IgD-negative memory B cell (primary cell): Measurements from ENCODE around the gene IGSF6. TPM values are rescaled to one million over a fixed set of nuclear protein-coding genes. Genes with fewer than 3 reads are reported as not detected.
"Not testable (repeated sequence)": the region's sequence is repeated elsewhere in the genome, so short reads cannot be mapped to it uniquely, and the experiment has no call there.

ENCODE experiments used
- H3K27ac Mint-ChIP-seq, 3 donors: one replicate each; pipeline ENCODE4 v1.8.0; 2020 to 2022; ENCODE audit warnings: mild to moderate bottlenecking in 3 of 3, mixed read lengths in 3 of 3, moderate library complexity in 1 of 3
- H3K27me3 Mint-ChIP-seq: one replicate; pipeline ENCODE4 v1.8.0; 2021; ENCODE audit warnings: mixed read lengths
- H3K36me3 Mint-ChIP-seq: one replicate; pipeline ENCODE4 v1.8.0; 2020; ENCODE audit warnings: mild to moderate bottlenecking, mixed read lengths
- H3K4me1 Mint-ChIP-seq, 3 donors: one replicate each; pipeline ENCODE4 v1.8.0; 2020 to 2022; ENCODE audit warnings: mixed read lengths in 3 of 3, mild to moderate bottlenecking in 1 of 3
- H3K4me3 Mint-ChIP-seq, 4 donors: one replicate each; pipeline ENCODE4 v1.8.0; 2020 to 2022; ENCODE audit warnings: mild to moderate bottlenecking in 4 of 4, mixed read lengths in 4 of 4, moderate library complexity in 3 of 4
- H3K9me3 Mint-ChIP-seq, 3 donors: one replicate each; pipeline ENCODE4 v1.8.0; 2020 to 2021; ENCODE audit warnings: mixed read lengths in 3 of 3, mild to moderate bottlenecking in 1 of 3
- polyA plus RNA-seq: library from polyadenylated mRNA; unstranded; fragments of 300-500 nt; fragmentation: Illumina TruSeq; gene quantifications from one replicate; pipeline ENCODE4 v1.2.3, GENCODE V29; 2021

The IGSF6 gene
- polyA plus RNA-seq, 1 donor from 2014 or later, result 0.31 TPM

DNA sequence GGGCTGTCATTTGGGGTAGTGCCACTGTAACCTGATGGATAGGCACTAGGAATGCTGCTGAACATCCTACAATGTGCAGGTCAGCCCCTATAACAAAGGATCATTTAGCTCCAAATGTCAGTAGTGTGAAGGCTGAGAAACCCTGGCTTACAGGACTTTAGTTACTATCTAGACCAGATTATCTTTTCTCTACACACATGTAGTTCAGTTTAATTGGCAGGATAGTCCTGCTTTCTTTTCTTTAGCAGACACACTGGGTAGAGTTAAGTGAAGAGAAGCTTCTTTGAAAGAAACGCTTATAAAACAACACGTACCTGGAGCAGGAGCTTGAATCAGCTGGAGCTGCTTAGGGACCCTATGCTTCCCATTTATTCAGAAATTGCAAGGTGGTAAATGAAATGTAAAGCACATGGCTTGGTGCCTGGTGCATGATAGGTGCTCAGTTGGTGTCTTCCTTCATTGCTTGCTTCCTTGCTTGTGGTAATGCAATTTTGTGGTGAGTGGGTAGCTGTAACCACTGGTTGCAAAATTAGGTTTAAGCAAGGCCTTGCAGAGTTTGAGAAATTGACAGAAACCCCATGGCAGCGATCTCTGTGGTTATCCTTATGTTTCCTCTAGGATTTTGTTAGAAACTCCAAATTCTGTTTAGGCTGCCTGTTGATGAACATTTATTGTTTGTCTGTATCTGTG, 43.6 kb downstream of the IGSF6 start:
- Mint-ChIP-seq H3K27ac (no peak overlapping the region), H3K4me3 (no peak overlapping the region), H3K27me3 (no peaks in the 10 kb centered on the region), H3K4me1 (peaks cover 35 to 47% (median 39%) of the 10 kb centered on the region in 3 donors), H3K9me3 (no peaks in the 10 kb centered on the region), H3K36me3 (peaks cover 7% of the 10 kb centered on the region)

DNA sequence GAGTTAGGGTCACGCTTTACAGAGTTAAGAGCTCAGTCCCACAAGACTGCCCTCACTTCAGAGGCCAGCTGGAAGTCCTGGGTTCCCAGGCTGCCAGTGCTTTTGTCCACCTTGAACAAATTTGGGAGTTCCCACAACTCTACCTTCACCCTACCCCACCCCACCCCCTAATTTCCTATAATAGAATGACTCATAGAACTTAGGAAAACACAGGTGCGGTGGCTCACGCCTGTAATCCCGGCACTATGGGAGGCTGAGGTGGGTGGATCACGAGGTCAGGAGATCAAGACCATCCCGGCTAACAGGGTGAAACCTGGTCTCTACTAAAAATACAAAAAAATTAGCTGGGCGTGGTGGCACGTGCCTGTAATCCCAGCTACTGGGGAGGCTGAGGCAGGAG, 46.6 kb downstream of the IGSF6 start:
- H3K27me3 Mint-ChIP-seq, H3K9me3 Mint-ChIP-seq, H3K27ac Mint-ChIP-seq, H3K36me3 Mint-ChIP-seq, H3K4me3 Mint-ChIP-seq: not testable (repeated sequence)
- H3K4me1 Mint-ChIP-seq, result peaks cover 34 to 51% (median 38%) of the 10 kb centered on the region in 3 donors

DNA sequence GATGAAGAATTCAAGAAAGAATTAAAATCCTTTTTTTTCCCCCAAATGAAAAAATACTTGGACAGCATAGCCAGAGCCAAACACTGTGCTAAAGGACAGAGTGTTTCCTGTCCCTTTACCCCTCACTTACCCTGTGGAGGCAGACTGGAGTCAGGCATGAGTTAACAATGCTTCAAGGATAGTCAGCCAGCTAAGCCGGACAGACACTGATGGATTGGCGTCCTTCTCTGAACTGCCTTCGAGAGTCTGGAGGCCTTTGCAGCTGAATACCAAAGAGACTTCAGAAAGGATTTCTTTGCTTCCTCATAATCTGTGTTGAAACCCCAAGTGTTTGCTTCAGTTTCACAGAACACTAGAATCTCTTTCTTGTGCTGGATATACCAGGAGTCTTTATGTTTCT, 48.5 kb downstream of the IGSF6 start:
- H3K36me3 Mint-ChIP-seq, result no peaks in the 10 kb centered on the region
- peak overlapping the region in 2 of 3 donors; percentile 16 to 27 for H3K27ac Mint-ChIP-seq
- H3K4me3 Mint-ChIP-seq, result peak overlapping the region in 1 of 4 donors; percentile 43
- H3K27me3 Mint-ChIP-seq, result no peaks in the 10 kb centered on the region
- no peaks in the 10 kb centered on the region for H3K9me3 Mint-ChIP-seq
- H3K4me1 Mint-ChIP-seq, result peaks cover 25 to 45% (median 31%) of the 10 kb centered on the region in 3 donors

DNA sequence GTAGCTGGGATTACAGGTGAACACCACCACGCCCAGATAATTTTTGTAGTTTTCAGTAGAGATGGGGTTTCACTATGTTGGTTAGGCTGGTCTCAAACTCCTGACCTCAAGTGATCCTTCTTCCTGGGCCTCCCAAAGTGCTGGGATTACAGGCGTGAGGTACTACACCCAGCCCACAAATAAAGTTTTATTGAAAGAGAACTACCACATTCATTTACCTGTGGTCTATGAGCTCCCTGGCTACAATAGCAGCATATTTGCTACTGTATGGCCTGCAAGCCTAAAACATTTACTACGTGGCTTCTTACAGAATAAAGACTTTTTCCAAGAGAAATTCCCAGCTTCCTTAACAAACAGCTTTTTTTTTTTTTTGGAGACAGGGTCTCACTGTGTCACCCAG, 49.6 kb downstream of the IGSF6 start:
- H3K4me3 Mint-ChIP-seq, result peak overlapping the region in 1 of 4 donors; percentile 43
- H3K4me1 Mint-ChIP-seq, result peaks cover 30 to 47% (median 31%) of the 10 kb centered on the region in 3 donors
- no peaks in the 10 kb centered on the region for H3K27me3 Mint-ChIP-seq
- H3K27ac Mint-ChIP-seq, result no peak overlapping the region
- H3K9me3 Mint-ChIP-seq, result no peaks in the 10 kb centered on the region
- no peaks in the 10 kb centered on the region for H3K36me3 Mint-ChIP-seq

DNA sequence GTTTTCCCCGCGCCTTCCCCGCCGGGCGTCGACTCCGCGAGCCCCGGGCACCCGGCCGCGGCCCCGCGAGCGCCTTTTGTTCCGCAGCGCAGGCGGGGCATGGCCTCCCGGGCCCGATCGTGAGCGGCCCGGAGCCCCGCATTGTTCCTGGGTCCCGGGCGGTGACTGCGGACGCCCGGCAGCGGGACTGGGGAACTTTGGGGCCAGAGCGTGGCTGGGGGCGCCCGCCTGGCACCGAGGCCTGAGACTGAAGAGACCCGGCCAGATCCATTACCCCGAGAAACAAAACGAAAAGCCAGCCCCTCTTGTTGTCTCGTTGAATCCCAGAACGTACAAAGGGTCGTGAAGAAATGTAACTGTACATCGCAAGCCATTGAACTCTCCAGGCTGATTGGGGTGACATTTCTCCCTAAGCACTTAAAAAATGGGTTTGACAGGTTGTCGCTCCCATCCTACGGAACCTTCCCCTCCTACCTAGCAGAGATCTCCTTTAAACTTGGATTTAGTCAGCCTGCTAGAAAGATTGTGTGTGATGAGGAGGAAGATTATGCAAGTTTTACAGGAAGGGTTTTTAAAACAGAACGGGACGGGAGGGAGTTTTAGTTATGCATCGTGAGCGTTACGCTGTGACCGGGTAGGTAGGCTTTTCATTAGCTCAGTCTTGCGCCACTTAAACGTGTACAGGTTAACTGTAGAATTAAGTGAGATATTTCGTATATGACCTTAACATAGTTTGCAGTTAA, 52.2 kb downstream of the IGSF6 start:
- peak overlapping the region; percentile 83 to 99 (median 98) for H3K27ac Mint-ChIP-seq
- no peaks in the 10 kb centered on the region for H3K9me3 Mint-ChIP-seq
- peak overlapping the region; percentile 86 to 99 (median 96) for H3K4me3 Mint-ChIP-seq
- no peaks in the 10 kb centered on the region for H3K36me3 Mint-ChIP-seq
- no peaks in the 10 kb centered on the region for H3K27me3 Mint-ChIP-seq
- peaks cover 27 to 51% (median 32%) of the 10 kb centered on the region in 3 donors for H3K4me1 Mint-ChIP-seq

DNA sequence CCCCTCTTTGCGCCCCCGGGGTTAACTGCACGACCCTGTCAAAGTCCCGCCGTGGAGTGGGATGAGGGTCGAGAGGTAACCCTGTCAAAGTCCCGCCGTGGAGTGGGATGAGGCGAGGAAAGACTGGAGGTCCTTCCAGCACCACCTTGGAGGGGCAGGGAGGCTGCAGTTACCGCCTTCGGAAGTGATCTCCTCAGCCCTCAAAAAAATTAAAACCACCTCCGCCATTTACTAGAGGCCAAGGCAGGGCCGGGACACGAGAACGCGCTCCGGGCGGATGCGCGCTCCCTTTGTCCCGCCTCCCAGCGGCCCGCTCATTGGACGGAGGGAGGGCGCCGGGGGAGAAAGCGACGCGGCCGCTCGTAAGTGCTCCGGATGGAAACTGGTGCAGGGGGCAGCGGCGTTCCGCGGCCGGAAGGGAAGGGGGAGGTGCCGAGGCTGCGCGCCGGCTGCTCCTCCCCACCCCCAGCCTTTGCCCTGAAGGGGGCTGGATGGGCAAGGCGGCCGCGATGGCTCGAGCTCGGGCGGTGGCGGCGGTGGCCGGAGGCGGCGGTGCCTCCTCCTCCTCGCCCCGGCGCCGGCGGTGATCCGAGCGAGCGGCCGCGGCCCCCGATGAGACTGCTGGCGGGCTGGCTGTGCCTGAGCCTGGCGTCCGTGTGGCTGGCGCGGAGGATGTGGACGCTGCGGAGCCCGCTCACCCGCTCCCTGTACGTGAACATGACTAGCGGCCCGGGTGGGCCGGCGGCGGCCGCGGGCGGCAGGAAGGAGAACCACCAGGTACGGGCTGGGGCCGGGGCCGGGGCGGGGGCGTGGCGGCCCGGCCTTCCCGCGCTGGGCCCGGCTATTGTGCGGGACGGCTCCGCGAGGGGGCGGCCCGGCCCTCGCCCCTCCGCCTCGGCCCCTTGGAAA, 53.0 kb downstream of the IGSF6 start, which contains the start of gene METTL9:
TSS of gene METTL9 (plus strand) at position 456 of the 909 bp plus-strand sequence. CDS start at position 613, 157 bp downstream.
- Mint-ChIP-seq H3K4me1 (peaks cover 26 to 46% (median 30%) of the 10 kb centered on the region in 3 donors), H3K27me3 (no peaks in the 10 kb centered on the region)

DNA sequence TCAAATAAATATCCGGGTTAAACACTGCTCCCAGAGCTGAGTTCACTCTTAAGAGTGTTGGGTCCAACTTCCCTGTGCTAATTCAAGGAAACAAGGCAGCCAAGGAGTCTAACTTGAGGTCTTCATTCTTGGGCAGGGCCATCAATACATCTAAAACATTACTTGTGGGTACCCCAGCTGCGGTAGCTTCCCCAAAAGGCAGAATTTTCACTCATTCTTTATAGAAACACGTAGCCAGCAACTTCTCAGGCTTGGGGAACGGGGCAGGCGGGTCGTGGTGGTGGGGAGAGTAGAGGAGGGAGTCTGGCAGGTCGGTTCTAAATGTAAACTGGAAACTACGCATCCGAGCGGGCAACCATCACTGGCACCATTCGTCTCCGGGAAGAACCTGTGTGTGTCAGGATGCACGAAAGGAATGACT, 53.7 kb downstream of the IGSF6 start:
- Mint-ChIP-seq H3K27ac (peak overlapping the region; percentile 93 to 98 (median 95)), H3K4me1 (peaks cover 23 to 41% (median 27%) of the 10 kb centered on the region in 3 donors), H3K4me3 (peak overlapping the region; percentile 87 to 99 (median 93)), H3K27me3 (no peaks in the 10 kb centered on the region), H3K9me3 (no peaks in the 10 kb centered on the region), H3K36me3 (no peaks in the 10 kb centered on the region)

More for the DNA sequence above, 53.0 kb downstream of the IGSF6 start, which contains the start of gene METTL9:
- H3K4me3 Mint-ChIP-seq, result peak within 1 kb of the TSS; percentile 89 to 99 (median 97)
- H3K27ac Mint-ChIP-seq, result peak within 1 kb of the TSS; percentile 95 to 99 (median 98)
- no peaks in the 10 kb centered on the region for H3K36me3 Mint-ChIP-seq
- no peaks in the 10 kb centered on the region for H3K9me3 Mint-ChIP-seq

DNA sequence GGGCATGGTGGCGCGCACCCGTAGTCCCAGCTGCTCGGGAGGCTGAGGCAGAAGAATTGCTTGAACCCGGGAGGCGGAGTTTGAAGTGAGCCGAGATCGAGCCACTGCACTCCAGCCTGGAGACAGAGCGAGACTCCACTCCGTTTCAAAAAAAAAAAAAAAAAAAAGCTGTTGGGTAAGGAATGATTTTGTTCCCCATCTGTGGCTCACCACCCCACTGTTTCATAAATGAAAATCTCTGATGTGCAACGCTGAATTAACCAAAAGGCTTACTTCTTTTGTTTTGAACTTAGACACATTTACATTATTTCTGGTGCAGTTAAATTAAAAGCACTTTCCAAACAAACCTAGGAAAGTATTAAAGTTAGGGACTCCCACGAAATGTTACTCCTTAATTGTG, 54.2 kb downstream of the IGSF6 start:
- no peaks in the 10 kb centered on the region for H3K27me3 Mint-ChIP-seq
- no peaks in the 10 kb centered on the region for H3K36me3 Mint-ChIP-seq
- peaks cover 25 to 37% (median 27%) of the 10 kb centered on the region in 3 donors for H3K4me1 Mint-ChIP-seq
- H3K27ac Mint-ChIP-seq, result peak overlapping the region; percentile 92 to 98 (median 95)
- peak overlapping the region; percentile 87 to 99 (median 93) for H3K4me3 Mint-ChIP-seq
- H3K9me3 Mint-ChIP-seq, result no peaks in the 10 kb centered on the region

DNA sequence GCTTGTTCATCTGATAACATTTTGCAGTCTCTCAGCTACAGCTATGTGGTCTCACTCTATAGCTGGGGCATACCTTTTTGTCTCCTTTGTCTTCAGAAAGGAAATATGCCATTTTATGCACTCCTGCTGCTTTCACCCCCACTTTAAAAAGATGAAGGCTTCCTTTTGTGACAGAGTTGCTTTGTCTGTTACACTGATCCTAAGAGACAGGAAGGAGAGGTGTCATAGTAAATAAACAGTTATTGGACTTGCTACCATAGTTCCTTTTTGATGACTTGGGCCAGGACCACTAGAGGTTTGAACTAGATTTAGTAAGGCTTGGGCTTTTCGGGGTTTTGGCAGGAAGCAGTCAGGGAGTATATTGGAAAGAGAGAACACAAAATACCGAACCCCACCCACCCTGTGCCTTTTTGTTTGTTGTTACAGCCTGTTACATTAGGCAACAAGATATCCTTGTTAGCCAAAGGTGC, 54.8 kb downstream of the IGSF6 start:
- H3K9me3 Mint-ChIP-seq, result no peaks in the 10 kb centered on the region
- H3K36me3 Mint-ChIP-seq, result no peaks in the 10 kb centered on the region
- H3K4me1 Mint-ChIP-seq, result peaks cover 25 to 37% (median 27%) of the 10 kb centered on the region in 3 donors
- peak overlapping the region in 2 of 3 donors; percentile 64 to 92 for H3K27ac Mint-ChIP-seq
- H3K27me3 Mint-ChIP-seq, result no peaks in the 10 kb centered on the region
- H3K4me3 Mint-ChIP-seq, result peak overlapping the region in 3 of 4 donors; percentile 56 to 99 (median 56)

DNA sequence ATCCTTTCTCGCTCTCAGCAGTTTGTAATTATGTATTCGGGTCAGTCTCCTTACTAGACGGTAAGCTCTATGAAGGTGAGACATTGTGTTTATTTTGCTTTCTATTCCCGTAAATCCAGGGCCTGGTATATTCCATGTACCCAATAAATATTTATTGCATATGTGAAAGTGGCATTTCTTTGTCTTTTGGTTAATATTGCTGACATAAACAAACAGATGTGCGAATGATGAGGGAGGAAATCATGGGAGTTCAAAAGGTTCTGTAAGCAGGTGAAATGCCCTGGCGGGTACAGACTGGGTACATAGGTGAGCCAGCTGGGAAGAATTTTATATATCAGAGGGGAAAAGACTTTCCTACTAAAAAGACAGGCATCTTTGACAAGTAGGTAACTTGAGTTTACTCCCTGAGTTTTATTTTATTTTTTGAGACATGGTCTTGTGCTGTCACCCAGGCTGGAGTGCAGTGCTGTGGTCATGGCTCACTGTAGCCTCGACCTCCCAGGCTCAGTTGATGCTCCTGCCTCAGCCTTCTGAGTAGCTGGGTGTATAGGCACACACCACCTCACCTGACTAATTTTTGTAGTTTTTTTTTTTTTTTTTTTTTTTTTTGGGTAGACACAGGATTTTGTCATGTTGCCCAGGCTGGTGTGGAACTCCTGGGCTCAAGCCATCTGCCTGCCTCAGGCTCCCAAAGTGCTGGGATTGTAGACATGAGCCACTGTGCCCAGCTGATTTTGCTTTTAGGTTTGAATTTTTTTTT, 58.7 kb downstream of the IGSF6 start:
- no peaks in the 10 kb centered on the region for H3K36me3 Mint-ChIP-seq
- H3K4me3 Mint-ChIP-seq, result no peak overlapping the region
- H3K27me3 Mint-ChIP-seq, result no peaks in the 10 kb centered on the region
- peaks cover 8 to 17% (median 11%) of the 10 kb centered on the region in 3 donors for H3K4me1 Mint-ChIP-seq
- no peaks in the 10 kb centered on the region for H3K9me3 Mint-ChIP-seq
- peak overlapping the region in 1 of 3 donors; percentile 11 for H3K27ac Mint-ChIP-seq

DNA sequence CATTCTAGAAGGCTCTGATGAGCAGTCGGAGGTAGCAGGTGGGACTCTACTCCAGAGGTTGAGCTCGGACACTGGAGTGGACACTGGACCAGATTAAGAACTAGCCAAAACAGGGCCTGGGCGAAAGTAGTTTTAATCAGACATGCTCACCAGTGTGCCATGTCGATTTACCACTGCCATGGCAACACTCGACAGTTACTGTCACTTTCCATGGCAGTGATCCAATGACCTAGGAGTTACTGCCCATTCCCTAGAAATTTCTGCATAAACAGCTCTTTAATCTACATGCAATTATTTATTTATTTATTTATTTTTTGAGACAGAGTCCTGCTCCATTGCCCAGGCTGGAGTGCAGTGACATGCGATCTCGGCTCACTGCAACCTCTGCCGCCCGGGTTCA, 60.2 kb downstream of the IGSF6 start:
- Mint-ChIP-seq H3K9me3 (no peaks in the 10 kb centered on the region), H3K27me3 (no peaks in the 10 kb centered on the region), H3K4me3 (no peak overlapping the region), H3K36me3 (no peaks in the 10 kb centered on the region), H3K27ac (no peak overlapping the region), H3K4me1 (peaks cover 3 to 8% (median 5%) of the 10 kb centered on the region in 3 donors)

DNA sequence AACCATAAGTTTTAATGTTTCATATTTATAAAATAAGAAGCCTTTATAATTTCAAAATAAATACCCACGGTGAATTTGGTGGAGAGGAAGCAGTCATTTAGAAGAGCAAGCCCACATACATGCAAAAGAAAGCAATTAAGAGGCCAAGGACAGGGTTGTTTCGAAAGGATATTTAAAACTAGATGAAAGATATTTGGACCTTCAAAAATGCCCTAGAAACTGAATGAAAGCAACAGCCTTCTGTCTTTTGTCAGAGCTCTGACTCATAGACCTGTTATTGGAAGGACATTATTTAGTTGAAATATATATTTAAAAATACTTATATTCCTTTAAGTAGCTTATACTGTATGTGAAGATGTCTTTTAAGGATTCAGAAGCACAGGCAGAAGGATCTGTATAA, 61.6 kb downstream of the IGSF6 start:
- Mint-ChIP-seq H3K4me3 (no peak overlapping the region), H3K9me3 (no peaks in the 10 kb centered on the region), H3K27me3 (no peaks in the 10 kb centered on the region), H3K36me3 (no peaks in the 10 kb centered on the region), H3K4me1 (peaks cover 3 to 8% (median 5%) of the 10 kb centered on the region in 3 donors), H3K27ac (peak overlapping the region in 1 of 3 donors; percentile 39)

DNA sequence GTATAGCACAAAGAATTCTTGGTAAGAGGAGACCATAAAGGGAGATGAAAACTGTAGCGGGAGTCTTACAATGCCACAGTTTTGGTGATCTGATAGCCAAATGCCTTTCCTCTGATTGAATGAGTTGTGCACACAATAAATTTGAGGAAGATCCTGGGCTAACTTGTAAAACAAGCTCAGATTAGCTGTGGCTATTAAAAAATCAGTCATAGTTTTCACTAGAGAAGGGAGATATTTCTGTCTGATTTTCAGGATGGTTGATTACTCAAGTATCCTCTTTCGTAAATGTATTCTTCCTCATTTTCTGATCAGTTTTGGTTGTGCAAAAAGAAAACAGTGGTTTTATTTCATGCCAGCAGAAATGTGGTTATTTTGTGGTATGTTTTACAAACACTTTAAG, 62.1 kb downstream of the IGSF6 start:
- H3K36me3 Mint-ChIP-seq, result no peaks in the 10 kb centered on the region
- H3K4me1 Mint-ChIP-seq, result peaks cover 3 to 8% (median 5%) of the 10 kb centered on the region in 3 donors
- no peak overlapping the region for H3K4me3 Mint-ChIP-seq
- no peaks in the 10 kb centered on the region for H3K9me3 Mint-ChIP-seq
- H3K27me3 Mint-ChIP-seq, result no peaks in the 10 kb centered on the region
- H3K27ac Mint-ChIP-seq, result peak overlapping the region in 1 of 3 donors; percentile 39

DNA sequence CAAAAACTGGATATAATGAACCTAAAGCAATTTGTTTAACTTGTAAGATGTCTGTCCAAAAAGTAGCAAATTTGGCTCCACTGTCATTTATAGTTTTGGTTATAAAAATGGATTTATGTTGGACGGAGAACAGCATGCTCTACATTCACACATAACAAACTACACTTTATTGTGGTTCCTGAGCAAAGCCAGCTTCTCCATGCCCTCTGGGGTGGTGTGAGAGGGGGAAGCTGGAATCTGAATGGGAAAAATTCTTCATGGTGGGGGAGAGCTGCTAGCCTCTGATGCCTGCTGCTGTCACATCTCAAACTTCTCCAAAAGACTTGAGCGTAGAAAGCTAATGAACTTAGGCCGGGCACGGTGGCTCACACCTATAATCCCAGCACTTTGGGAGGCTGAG, 62.9 kb downstream of the IGSF6 start:
- Mint-ChIP-seq H3K36me3 (no peaks in the 10 kb centered on the region), H3K27me3 (no peaks in the 10 kb centered on the region), H3K27ac (no peak overlapping the region)

More for the DNA sequence above, 62.9 kb downstream of the IGSF6 start:
- H3K4me1 Mint-ChIP-seq, result peaks cover 3 to 8% (median 5%) of the 10 kb centered on the region in 3 donors
- no peaks in the 10 kb centered on the region for H3K9me3 Mint-ChIP-seq
- H3K4me3 Mint-ChIP-seq, result no peak overlapping the region
